ENCODE data around the gene VPS54. TPM values are rescaled to one million over a fixed set of nuclear protein-coding genes. Genes with fewer than 3 reads are reported as not detected.
"Not testable (repeated sequence)": the region's sequence is repeated elsewhere in the genome, so short reads cannot be mapped to it uniquely, and the experiment has no call there.

The VPS54 gene
- total RNA-seq, 2 donors from 2014 or later = 16.2 to 22.5 TPM

GRCh38 chr2:63990072-63990471, 29.2 kb downstream of the VPS54 start:
- H3K9me3 ChIP-seq = no peaks in the 10 kb centered on the region
- intact Hi-C loops (cut with DNase I) = no loop called here
- H3K9ac ChIP-seq (ENCODE audit: low read depth in 2 of 2, low read length in 2 of 2) = no peak overlapping the region
- no peak overlapping the region for H3K27ac ChIP-seq
- DNase-seq = no peak
- TF ChIP-seq, protein P1, sequence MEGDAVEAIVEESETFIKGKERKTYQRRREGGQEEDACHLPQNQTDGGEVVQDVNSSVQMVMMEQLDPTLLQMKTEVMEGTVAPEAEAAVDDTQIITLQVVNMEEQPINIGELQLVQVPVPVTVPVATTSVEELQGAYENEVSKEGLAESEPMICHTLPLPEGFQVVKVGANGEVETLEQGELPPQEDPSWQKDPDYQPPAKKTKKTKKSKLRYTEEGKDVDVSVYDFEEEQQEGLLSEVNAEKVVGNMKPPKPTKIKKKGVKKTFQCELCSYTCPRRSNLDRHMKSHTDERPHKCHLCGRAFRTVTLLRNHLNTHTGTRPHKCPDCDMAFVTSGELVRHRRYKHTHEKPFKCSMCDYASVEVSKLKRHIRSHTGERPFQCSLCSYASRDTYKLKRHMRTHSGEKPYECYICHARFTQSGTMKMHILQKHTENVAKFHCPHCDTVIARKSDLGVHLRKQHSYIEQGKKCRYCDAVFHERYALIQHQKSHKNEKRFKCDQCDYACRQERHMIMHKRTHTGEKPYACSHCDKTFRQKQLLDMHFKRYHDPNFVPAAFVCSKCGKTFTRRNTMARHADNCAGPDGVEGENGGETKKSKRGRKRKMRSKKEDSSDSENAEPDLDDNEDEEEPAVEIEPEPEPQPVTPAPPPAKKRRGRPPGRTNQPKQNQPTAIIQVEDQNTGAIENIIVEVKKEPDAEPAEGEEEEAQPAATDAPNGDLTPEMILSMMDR (IDR thresholded peaks at IDR 0.05) = no peak
- H3K27me3 ChIP-seq = no peaks in the 10 kb centered on the region
- no peak overlapping the region for H3K4me3 ChIP-seq
- no peaks in the 10 kb centered on the region for H3K36me3 ChIP-seq
- no peaks in the 10 kb centered on the region for H3K4me1 ChIP-seq

DNA sequence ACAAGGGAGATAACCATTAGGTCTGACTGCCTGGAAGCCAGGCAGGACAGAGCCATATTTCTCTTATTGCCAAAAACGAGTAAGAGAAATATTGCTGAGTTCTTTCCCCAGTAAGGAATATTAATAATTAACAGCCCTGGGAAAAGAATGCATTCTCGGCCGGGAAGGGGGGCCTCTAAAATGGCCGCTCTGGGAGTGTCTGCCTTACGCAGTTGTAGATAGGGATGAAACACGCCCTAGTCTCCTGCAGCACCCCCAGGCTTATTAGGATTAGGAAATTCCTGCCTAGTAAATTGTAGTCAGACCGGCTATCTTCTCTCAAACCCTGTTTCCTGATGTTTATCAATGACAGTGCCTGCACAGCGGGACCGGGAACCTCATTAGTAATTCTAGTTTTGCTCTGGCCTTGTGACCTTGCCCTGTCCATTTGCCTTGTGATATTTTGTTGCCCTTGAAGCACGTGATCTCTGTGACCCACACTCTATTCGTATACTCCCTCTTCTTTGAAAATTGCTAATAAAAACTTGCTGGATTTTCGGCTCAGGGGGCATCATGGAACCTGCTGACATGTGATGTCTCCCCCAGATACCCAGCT, 30.3 kb downstream of the VPS54 start:
- H3K9ac ChIP-seq (ENCODE audit: low read depth in 2 of 2, low read length in 2 of 2); DNase-seq; intact Hi-C loops (cut with DNase I); H3K27ac ChIP-seq; H3K9me3 ChIP-seq; H3K4me1 ChIP-seq; H3K27me3 ChIP-seq; H3K4me3 ChIP-seq; H3K36me3 ChIP-seq: not testable (repeated sequence)

DNA sequence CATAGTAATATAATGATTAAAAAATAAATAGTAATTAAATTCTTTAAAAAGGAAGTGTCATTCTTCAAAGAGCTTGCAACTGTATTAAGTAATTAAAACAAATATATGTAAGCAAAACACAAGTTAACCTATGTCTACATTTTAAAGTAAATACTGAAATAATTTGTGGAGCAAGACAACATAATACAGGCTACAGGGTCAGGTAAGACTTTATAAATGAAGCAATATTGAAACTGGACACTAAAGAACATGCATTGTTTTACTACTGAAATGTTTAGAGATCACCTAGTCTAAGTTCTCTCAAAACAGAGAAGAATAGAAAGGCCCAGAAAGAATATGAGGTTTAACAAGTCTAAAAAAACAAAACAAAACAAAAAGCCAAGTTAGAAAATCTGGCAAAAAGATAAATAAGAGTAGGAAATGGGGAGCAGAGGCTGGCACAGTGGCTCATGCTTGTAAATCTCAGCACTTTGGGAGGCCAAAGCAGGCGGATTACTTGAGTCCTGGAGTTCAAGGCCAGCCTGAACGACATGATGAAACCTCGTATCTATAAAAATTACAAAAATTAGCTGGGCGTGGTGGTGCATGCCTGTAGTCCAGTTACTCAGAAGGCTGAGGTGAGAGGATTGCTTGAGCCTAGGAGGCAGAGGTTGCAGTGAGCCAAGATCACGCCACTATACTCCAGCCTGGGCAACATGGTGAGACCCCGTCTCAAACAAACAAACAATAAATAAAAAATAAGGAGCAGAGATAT, 34.4 kb downstream of the VPS54 start:
- TF ChIP-seq, protein P1 (IDR thresholded peaks at IDR 0.05) = no peak
- Histone ChIP-seq H3K4me1 (no peaks in the 10 kb centered on the region), H3K4me3 (no peak overlapping the region), H3K36me3 (no peaks in the 10 kb centered on the region), H3K9ac (ENCODE audit: low read depth in 2 of 2, low read length in 2 of 2) (no peak overlapping the region), H3K27ac (no peak overlapping the region), H3K27me3 (no peaks in the 10 kb centered on the region), H3K9me3 (no peaks in the 10 kb centered on the region)
- intact Hi-C loops (cut with DNase I) = no loop called here
- no peak for DNase-seq

- Histone ChIP-seq H3K27ac (no peak overlapping the region), H3K36me3 (no peaks in the 10 kb centered on the region)
Observed at GRCh38 chr2:63983986-63984605, 35.1 kb downstream of the VPS54 start.

DNA sequence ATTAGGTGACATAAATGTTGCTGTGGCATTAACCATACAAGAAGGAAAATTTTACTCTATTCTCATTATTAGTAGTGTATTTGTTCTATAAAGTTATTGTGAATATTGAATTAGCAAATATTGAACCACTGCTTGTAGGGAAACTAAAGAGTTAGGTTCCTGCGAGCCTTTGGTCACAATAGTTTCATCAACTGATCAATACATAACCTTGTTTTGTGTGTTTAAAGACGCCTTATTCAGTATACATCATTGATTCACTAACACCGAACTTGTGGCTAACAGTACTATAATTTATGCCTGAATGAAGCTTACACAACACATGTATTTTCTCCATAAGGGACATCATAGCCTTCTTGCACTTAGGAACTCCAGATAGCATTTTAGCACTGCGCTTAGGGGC, 36.9 kb downstream of the VPS54 start:
- Histone ChIP-seq H3K9ac (ENCODE audit: low read depth in 2 of 2, low read length in 2 of 2) (no peak overlapping the region), H3K4me1 (no peaks in the 10 kb centered on the region), H3K9me3 (no peaks in the 10 kb centered on the region), H3K4me3 (no peak overlapping the region), H3K36me3 (no peaks in the 10 kb centered on the region), H3K27me3 (no peaks in the 10 kb centered on the region), H3K27ac (no peak overlapping the region)
- DNase-seq = no peak
- TF ChIP-seq, protein P1 (IDR thresholded peaks at IDR 0.05) = no peak
- intact Hi-C loops (cut with DNase I) = no loop called here

More at GRCh38 chr2:63983986-63984605, 35.1 kb downstream of the VPS54 start:
- H3K4me1 ChIP-seq = no peaks in the 10 kb centered on the region
- no peak overlapping the region for H3K9ac ChIP-seq (ENCODE audit: low read depth in 2 of 2, low read length in 2 of 2)
- H3K9me3 ChIP-seq = no peaks in the 10 kb centered on the region
- intact Hi-C loops (cut with DNase I) = no loop called here
- no peak overlapping the region for H3K4me3 ChIP-seq
- H3K27me3 ChIP-seq = no peaks in the 10 kb centered on the region
- TF ChIP-seq, protein P1 (IDR thresholded peaks at IDR 0.05) = no peak
- no peak for DNase-seq

DNA sequence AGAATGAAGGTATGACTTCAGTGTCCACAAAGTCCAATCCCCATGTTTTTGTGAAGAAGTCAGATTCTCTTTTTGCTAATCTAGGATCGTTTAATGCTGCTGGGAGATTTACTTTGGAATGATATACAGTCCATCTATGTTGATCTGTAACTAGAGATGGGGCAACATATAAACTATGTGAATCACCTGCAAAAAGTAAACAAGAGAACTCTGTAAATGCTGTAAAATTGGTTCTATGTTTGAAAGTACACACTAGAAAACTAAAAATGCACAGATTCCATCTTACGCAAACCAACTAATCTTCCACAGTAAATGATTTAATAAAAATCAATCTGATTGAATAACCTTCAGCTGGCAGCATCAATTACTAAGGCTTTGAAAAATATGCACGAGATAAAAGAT, 37.5 kb downstream of the VPS54 start:
- H3K27ac ChIP-seq = no peak overlapping the region
- intact Hi-C loops (cut with DNase I) = no loop called here
- H3K9ac ChIP-seq (ENCODE audit: low read depth in 2 of 2, low read length in 2 of 2) = no peak overlapping the region
- H3K4me1 ChIP-seq = no peaks in the 10 kb centered on the region
- TF ChIP-seq, protein P1 (IDR thresholded peaks at IDR 0.05) = no peak
- DNase-seq = no peak
- no peaks in the 10 kb centered on the region for H3K36me3 ChIP-seq
- no peaks in the 10 kb centered on the region for H3K9me3 ChIP-seq
- no peaks in the 10 kb centered on the region for H3K27me3 ChIP-seq
- H3K4me3 ChIP-seq = no peak overlapping the region

All from colonic mucosa (tissue), 4 donors.